NCI-H128 (cell line): ENCODE data around the gene ABCF3.

Experiments
- DNase-seq: peaks from one replicate; lab custom pipeline; 2025; ENCODE audit not compliant: unreplicated experiment; lab: John Stamatoyannopoulos, UW

The ABCF3 gene

DNA sequence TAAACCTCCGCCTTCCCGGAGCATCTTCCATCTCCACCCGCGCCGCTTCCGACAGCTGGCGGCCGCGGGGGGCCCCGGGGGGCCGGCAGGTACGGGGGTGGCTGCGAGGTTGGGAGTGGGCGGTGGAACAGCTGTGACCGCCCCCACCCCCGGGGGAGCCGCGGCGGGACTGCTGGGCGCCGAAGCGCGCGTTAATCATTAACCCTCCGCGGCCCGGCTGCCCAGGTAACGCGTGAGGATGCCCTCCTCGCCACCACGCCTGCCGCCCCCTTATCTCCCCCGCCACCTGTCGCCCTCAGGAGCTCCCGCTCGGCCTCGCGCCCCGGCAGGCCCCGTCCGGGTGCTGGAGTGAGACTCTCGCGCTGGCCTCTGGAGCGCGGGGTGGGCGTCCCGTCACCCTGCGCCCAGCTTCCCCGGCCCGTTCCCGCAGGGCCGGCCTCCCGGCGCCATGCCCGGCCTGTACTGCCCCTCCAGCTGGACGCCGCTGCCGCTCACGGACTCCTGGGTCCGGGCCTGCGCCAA is 44.1 kb downstream of the ABCF3 start:
- no peak for DNase-seq

DNA sequence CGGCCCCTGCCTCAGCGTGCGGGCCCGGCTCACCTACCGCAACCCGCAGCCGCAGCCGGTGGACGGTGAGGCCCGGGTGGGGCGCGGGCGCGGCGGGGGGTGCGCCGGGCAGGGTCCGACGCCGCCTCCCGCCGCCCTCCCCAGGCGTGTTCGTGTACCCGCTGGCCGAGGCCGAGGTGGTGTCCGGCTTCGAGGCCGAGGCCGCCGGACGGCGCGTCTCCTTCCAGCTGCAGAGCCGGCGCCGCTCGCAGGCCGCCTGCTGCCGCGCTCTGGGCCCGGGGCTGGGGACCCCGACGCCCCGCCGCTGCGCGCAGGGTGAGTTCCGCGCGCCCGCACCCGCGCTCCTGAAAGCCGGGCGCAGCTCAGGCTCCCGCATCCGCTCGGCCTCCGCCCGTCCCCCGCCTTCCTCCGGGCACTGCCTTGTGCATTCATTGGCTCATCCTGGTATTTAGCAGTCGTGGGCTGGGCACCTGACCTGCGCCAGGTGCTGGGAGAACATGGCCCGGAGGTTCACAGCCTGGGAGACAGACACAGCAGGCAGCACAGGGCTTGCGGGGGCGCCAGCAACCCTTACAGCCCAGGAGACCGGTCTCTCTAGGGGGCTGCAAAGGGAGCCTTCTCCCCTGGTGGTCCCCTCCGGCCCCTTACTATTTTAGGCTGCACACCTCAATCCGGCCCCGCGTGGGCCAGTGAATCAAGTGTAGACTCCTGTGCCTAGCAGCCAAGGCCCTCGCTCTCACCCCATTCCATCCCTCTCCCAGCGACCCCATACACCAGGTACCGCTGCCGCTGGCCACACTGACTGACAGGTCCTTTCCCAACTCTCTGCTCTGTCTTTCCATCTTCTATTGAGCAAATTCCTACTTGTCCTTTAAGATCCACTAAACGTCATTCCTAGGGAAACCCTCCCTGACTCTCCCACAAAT is 44.9 kb downstream of the ABCF3 start:
- no peak for DNase-seq

DNA sequence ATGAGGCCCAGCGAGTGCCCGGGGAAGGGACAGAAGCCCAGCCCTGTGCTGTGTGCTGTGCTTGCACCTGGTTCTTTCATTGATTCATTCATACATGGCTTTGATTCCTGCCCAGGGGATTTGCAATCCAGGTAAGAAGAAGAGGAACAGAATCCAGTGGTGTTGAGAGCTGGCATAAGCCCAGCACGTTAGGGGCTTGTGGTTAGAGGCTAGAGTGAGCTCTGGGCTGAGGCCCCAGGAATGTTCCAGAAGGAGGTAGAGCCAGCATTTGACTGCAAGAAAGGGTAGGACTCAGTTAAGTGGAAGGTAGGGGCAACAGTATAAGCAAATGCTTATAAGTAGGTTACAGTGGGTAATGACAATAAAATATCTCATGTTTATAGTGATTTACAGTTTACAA is 45.7 kb downstream of the ABCF3 start:
- DNase-seq: no peak

DNA sequence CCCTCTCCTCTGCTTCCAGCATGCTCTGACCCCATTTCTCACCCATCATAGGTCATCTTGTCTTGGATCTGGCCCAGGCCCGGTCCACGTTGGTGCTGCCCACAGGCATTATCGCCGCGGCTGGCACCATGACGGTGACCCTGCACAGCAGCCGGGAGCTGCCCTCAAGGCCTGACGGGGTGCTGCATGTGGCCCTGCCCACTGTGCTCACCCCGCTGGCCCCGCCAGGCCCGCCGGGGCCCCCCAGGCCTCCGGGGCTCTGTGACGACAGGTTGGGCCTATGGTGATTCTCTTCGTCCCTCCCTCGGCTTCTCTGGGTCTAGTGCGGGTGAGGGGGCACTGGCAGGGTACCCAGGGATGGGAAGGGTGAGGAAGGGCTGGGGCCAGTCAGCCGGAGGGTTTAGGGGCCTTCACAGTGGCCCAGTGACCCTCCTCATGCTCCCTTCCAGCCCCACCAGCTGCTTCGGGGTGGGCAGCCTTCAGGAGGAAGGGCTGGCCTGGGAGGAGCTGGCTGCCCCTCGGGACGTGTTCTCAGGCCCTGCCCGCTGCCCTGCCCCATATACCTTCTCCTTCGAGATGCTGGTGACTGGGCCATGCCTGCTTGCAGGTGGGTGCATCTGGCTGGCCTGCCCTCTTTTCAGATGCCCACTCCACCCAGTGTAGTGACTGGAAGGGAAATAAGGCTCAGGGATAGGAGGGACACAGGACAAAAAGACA is 47.3 kb downstream of the ABCF3 start:
- DNase-seq: no peak

DNA sequence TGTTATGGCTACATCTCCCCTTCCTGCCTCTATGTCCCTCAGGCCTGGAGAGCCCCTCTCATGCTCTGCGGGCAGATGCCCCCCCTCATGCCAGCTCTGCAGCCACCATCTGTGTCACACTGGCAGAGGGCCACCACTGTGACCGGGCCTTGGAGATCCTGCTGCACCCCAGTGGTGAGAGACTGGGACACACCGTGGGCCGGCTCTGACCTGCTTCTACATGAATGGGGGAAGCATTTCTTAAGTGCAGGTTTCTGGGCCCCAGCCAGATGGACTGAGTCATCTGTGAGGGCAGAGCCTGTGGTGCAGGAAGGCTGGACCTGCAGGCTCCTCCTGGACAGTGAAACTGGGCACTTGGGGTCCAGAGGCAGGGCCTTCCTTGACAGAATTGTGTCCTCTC is 48.2 kb downstream of the ABCF3 start:
- DNase-seq: no peak

DNA sequence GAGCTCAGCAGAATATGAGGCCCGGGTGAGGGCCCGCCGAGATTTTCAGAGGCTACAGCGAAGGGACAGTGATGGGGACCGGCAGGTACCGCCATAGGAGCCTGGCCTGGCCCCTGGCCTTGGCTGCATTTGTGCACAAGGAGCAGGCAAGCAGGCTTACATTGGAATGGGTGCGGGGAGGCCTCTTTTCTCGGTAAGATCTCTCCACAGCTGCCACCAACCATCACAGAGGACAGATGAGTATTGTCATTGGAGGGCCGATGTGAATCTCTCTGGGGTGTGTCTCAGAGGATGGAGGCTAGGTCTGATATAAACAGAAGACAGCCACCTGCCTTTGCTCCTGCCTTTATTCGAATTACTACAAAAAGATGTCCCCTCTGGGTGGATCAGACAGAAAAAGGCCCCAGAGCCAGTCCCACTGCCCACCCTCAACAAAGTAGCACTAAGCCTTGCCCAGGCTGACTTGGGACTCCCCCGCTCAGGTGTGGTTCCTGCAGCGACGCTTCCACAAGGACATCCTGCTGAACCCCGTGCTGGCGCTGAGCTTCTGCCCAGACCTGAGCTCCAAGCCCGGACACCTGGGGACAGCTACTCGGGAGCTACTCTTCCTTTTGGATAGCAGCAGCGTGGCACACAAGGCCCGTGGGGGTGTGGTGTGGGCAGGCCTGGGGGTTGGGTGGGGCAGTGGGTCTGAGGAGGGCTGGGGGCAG is 48.8 kb downstream of the ABCF3 start:
- no peak for DNase-seq

DNA sequence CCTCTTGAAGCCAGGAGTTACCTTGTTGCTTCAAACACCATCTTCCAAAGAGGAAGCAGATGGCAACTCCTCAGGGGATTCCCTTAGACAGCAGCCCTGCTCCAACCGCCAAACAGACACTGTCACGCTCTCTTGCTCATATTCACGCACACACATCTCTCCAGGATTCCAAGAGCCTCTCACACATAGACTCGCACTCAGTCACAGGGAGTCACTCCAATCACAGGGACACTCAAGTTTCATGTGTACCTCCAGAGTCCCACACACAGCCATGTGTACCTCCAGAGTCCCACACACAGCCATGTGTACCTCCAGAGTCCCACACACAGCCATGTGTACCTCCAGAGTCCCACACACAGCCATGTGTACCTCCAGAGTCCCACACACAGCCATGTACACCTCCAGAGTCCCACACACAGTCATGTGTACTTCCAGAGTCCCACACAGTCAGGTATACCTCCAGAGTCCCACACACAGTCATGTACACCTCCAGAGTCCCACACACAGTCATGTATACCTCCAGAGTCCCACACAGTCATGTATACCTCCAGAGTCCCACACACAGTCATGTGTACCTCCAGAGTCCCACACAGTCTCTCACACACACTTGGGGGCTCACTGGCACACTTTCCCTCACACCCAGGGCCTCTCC is 49.5 kb downstream of the ABCF3 start:
- no peak for DNase-seq

DNA sequence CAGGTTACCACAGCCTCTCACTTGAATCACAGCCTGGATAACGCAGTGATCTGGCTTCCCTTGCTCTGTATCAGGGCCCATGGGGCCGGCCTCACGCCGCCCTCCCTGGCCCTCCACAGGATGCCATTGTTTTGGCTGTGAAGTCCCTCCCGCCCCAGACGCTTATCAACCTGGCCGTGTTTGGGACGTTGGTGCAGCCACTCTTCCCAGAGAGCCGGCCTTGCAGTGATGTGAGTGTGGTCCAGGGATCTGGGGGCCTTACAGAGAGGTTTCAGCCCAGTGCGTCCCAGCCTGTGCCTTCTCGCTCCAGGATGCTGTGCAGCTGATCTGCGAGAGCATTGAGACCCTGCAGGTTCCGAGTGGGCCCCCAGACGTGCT is 50.0 kb downstream of the ABCF3 start:
- DNase-seq: no peak

DNA sequence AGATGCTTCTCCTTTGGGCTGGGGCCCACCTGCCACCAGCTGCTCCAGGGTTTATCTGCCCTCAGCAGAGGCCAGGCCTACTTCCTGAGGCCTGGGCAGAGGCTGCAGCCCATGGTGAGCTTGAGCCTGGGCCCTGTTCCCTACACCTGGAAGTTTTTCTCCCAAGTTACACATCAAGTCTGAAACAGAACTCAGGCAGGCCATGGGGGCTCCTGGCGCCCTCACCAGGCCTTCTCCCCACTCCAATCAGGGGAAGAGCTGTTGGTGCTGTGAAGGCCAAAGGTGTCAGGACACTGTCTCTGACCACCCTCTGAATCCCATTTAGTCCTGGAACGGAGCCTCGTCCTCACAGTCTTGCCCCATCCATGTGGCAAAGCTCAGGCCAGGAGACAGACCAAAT is 50.6 kb downstream of the ABCF3 start:
- no peak for DNase-seq

DNA sequence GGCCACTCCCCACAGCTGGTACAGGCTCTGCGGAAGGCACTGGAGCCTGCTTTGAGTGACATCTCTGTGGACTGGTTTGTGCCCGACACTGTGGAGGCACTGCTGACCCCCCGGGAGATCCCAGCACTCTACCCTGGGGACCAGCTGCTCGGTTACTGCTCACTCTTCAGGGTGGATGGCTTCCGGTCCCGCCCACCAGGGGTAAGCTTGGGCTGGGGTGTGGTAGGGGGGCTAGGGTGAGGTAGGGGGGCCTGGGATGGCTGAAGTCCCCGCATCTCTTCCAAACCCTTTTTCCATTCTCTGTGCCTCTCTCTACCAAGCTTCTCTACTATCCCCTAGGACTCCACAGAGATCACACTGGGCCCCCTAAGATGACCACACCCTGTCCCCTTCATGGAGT is 51.2 kb downstream of the ABCF3 start:
- DNase-seq: no peak

DNA sequence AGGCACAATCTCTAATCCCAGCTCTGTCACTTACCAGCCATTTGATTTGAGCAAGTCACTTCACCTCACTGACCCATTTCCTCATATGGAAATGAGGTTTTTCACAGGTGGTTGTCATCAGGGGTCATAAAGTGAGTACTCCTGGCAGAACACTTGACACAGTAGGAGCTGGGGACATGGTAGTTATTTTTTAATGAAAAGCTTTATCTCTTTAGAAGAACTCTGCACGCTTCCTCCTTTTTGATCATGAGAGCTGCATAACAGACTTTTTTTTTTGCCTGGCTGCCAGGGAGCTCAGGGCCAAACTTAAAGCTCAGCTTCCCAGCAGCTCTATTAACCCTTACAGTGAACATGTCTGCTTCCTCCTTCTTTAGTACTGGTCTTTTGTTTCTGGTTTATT is 51.8 kb downstream of the ABCF3 start:
- DNase-seq: no peak

DNA sequence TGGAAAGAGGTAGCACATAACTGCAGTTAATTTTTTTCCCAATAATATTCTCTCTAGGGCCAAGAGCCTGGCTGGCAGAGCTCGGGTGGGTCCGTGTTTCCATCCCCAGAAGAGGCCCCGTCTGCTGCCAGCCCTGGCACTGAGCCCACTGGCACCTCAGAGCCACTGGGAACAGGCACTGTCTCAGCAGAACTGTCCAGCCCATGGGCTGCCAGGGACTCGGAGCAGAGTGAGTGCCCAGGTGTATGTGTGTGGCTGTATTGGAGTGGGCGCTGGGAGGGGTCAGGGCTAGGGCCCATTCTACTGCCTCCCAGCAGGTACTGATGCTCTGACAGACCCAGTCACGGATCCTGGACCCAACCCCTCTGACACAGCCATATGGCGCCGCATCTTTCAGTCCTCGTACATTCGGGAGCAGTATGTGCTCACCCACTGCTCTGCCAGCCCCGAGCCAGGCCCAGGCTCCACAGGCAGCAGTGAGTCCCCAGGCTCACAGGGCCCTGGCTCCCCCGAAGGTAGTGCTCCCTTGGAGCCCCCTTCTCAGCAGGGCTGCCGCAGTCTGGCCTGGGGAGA is 52.3 kb downstream of the ABCF3 start:
- no peak for DNase-seq

DNA sequence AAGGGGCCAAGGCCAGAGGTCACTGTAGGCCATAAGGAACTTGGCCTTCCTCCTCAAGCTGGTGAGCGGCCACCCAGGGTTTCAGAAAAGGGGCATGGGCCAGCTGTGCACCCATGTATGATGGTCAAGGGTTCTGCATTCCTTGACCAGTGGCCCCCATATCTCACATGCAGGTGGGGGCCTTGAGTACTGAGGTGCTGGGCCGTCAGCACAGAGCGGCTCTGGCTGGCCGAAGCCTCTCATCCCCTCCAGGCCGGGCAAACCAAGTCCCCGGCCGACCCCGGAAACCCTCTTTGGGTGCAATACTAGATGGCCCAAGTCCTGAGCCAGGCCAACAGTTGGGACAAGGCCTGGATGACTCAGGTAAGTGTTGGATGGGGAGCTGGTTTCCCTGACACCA is 53.2 kb downstream of the ABCF3 start:
- no peak for DNase-seq

DNA sequence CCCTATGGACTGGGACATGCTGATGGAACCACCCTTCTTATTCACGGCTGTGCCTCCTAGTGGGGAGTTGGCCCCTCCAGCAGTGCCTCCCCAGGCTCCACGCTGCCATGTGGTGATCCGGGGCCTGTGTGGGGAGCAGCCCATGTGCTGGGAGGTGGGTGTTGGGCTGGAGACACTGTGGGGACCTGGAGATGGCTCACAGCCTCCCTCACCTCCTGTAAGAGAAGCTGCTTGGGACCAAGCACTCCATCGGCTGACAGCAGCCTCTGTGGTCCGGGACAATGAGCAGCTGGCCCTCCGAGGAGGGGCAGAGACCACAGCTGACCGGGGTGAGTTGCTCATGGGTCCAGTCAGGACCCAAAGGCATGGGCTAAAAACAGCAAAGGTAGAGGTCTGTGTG is 53.7 kb downstream of the ABCF3 start:
- DNase-seq: no peak

DNA sequence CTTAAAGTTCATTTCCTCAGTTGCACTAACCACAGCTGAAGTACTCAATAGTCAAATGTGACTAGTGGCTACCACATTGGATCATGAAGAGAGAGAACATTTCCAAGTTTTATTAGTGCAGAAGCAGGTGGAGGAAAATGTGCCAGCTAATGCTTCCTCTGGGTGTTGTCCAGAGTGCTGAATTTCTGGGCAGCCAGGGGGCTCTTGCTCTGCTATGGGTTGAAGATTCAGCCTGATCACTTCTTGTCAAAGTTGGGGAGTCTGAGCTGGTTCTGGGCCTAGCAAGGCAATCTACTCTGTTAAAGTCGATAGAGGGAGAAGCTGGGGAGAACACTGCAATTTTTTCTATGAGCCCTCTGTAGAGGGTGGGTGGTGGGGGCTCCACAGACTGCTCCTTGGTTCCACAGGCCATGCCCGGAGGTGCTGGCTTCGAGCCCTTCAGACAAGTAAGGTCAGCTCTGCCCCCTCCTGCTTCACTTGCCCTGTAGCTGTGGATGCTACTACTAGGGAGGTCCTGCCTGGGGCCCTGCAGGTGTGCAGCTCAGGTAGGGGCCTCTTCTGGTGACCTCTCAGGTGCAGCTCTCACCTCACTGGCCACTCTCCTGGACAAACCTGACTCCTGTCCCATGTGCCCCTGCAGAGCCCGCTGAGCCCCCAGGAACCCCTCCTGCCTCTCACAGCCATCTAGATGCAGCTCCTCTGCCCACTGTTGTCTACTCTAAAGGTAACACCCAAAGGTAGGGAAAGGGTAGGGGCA is 54.6 kb downstream of the ABCF3 start:
- DNase-seq: no peak

DNA sequence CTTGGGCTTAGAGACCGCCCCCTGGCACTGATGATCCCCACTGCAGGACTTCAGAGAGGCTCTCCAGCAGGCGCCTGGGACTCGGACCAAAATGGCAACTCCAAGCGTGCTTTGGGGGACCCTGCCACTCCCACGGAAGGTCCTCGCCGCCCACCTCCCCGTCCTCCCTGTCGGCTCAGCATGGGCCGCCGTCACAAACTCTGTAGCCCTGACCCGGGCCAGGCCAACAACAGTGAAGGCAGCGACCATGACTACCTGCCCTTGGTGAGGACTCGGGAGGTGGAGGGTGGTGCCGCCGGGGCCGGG is 55.1 kb downstream of the ABCF3 start:
- DNase-seq: no peak

DNA sequence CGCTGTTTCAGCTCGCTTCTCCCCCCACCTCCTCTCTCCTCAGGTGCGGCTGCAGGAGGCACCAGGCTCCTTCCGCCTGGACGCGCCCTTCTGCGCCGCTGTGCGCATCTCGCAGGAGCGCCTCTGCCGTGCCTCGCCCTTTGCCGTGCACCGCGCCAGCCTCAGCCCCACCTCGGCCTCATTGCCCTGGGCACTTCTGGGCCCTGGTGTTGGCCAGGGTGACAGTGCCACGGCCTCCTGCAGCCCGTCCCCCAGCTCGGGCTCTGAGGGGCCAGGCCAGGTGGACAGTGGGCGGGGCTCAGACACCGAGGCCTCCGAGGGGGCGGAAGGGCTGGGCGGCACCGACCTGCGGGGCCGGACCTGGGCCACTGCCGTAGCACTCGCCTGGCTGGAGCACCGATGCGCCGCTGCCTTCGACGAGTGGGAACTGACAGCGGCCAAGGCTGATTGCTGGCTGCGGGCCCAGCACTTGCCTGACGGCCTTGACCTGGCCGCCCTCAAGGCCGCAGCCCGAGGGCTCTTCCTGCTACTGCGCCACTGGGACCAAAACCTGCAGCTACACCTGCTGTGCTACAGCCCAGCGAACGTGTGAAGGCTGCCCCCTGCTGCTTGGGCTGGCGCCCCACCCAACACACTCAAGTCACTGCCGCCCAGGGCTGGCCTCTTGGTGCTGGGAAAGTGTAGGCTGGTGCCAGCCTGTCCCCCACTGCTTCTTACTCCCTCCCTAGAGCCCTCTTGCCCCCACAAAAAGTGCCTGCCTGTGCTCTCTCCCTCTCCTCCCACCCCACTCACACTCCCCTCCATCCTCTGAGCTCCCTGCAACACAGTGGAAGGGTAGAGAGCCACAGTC is 55.7 kb downstream of the ABCF3 start:
- DNase-seq: no peak

DNA sequence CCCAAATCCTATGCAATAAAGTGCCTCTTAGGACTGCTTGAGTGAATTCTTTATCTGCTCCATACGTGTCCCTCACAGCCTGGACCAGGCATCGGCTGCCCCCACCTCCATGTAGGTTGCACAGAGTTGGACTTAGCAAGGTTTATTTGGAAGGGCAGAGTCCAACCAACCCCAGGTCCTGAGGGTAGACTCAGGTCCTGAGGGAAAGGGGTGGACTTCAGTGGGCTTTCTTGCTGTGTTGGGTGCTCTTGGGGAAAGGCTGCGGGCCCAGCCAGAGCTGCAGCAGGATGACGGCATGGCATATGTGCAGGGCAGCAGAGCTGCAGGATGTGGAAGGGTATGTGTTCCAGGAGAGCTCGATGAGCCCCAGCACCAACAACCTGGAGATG is 56.3 kb downstream of the ABCF3 start:
- DNase-seq: no peak
